GM18868 (cell line): ENCODE data around the gene LIPT2.
"Not testable (repeated sequence)": the region's sequence is repeated elsewhere in the genome, so short reads cannot be mapped to it uniquely, and the experiment has no call there.

Experiments
- ATAC-seq: cut with Tn5 transposase; IDR thresholded peaks from one replicate; pipeline ENCODE4 v1.9.1; 2021; ENCODE audit warnings: mild to moderate bottlenecking, moderate library complexity; ENCODE audit not compliant: unreplicated experiment

LIPT2 gene

DNA sequence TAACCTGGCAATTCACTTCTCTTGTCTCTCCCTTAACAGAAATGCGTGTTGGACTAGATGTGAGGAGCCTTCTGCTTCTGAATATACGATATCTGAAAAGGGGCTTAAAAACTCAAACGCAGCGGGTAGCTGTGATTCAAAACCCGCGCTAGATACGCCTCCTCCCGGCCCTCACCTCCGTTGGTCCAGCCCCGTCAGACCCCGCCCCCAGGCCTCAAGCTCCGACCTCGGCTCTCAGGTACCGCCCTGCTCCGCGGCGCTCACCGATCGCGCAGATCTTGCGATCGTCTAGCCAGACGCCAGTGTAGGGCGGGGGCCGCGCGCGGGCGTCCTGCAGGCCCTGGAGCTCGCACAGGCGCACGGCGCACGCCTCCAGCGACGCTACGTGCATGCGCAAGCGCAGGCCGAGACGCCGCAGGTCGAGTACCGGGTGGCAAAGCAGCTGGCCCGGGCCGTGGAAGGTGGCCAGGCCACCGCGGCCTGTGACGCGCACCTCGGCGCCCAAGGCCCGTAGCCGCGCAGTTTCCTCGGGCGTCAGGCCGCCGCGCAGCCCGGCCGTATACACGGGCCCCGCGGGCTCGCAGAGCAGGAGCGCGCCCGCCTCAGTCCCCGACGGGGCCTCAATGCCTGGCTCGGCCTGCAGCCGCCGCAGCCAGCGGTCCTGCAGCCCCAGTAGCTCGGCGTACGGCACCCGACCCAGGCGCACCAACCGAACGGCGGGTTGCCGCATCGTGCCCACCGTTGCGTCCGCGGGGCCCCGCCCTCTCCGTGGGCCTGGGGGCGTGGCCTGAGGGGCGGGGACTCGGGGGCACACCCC is at the start of gene LIPT2:
LIPT2 (minus strand) TSS at position 751 of the 817 bp plus-strand sequence; CDS start at position 730, 21 bp downstream.
- peak; percentile 97 for ATAC-seq

DNA sequence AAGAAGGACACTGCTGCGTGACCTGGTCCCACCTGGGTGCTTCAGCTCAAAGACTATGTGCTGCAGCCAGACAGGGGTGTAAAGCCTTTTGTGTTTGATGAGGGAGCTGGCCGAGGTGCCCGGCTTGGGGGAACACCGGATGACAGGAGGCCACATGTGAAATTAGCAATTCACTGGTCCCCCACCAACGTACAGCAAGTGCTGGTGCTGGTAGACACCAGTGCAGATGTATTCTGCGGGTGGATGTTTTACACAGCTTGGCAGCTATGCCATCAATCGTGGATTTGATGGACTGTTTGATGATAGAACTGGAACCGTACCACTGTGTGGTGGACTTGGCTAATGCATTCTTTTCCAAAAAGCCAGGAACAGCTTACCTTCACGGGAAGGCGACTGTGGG is 47.9 kb upstream of the LIPT2 start:
- no peak for ATAC-seq

DNA sequence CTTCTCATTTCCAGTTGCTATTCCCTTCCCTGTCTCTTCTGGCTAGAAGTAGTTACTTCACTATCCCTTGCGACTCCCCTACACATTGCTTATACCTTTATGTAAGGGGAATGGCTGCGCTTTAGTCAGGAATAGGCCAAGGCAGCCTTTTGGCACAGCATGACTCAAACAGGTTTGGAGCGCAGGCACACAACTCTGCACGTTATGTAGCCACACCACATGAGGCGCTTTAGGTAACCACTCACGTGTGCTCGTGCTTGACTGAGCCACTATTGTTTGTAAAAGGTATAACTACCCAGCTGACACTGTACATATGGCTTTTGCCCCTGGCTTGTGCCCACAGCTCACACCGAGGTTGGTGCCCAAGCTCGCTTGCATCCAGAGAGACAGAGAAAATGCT is 46.7 kb upstream of the LIPT2 start:
- no peak for ATAC-seq

DNA sequence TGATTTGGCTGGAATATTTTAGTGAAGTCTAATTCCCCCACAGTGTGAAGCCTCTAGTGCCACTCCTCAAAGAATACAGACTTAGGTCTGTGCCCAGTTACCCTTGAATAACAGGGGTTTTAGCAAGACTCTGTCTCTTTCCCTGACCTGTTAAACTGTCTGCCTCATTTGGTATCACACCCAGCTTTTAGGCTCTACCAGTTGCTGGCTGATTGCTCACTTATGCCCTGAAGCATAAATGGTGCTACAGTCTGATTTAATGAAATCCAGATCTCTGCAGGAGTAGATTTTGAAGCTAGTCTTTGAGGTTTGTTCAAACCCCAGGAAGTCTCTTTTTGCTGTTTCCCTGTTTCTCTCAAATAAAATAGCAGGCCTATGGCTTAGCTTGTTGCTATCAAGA is 45.2 kb upstream of the LIPT2 start:
- ATAC-seq: no peak

DNA sequence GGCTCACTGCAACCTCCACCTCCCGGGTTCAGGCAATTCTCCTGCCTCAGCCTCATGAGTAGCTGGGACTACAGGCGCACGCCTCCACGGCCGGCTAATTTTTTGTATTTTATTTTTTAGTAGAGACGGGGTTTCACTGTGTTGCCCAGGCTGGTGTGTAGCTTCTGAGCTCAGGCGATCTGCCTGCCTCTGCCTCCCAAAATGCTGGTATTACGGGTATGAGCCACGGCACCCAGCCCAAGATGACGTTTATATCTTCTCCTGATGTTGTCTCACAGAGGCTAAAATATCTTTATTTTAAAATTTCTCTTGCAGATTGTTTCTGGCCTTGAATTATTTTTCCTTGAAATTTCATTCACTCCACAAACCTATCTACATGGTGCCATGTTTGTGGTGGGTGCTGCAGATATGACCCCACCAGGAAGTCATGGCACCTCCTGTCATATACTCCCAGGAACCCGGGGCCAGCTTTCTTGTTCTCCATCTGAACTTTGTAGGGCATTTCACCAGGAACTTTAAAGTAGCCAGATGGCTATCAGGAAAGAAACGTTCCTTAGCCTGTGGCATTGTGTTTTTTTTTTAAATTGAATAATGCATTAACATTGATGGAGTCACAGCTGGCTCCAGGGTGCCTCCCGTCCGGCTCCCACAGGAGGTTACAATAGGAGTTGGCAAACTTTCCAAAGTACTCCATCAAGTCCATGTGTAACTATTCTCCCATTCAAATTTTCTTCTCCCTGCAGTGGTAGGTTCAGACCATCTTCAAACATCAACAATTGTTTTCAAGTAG is 42.0 kb upstream of the LIPT2 start:
- no peak for ATAC-seq

DNA sequence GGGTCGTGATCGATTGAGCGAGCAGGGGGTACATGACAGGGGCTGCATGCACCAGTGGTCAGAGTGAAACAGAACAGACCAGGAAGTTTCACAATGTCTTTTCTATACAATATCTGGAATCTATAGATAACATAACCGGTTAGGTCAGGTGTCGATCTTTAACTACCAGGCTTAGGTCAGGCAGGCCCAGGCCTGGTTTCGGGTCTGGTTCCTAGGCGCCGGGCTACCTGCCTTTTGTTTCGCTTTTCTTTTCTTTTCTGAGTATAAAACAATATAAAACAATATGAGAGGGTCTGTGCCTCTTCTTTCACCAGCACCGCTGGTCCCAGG is 41.4 kb upstream of the LIPT2 start:
- ATAC-seq: not testable (repeated sequence)

DNA sequence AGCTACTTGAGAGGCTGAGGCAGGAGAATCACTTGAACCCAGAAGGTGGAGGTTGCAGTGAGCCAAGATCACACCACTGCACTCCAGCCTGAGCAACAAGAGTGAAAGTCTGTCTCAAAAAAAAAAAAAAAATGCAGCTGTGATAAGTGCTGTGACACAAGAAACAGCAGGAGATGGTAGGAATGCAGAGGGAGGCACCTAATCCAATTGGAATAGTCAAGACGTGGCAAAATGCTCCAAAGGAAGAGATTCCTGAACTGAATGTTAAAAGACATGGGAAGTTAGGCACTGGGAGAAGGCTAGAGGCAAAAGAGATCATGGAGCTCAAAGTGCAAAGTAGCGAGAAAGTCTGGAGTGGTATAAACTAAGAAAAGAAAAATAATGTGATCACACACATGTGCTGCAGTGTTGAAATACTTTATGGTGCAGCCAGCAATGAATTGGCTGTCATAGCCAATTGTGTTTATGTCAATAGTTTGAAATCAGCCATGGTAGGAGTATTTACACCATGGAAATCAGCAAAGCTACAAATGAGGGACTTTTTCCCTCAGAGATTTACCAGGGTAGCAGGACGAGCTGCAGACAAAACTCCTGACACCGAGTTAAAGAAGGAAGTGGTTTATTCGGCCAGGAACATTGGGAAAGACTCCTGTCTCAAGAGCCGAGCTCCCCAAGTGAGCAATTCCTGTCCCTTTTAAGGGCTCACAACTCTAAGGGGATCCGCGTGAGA is 40.9 kb upstream of the LIPT2 start:
- ATAC-seq: no peak

DNA sequence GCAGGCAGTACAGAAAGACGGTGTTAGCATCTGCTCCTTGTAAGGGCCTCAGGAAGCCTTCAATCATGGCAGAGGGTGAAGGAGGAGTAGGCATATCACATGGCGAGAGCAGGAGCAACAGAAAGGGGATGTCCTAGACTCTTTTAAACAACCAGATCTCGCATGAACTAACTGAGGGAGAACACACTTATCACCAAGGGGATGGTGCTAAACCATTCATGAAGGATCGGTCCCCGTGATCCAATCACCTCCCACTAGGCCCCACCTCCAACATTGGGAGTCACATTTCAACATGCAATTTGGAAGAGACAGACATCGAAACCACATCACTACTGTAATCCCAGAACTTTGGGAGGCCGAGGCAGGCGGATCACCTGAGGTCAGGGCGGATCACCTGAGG is 39.9 kb upstream of the LIPT2 start:
- ATAC-seq: no peak

DNA sequence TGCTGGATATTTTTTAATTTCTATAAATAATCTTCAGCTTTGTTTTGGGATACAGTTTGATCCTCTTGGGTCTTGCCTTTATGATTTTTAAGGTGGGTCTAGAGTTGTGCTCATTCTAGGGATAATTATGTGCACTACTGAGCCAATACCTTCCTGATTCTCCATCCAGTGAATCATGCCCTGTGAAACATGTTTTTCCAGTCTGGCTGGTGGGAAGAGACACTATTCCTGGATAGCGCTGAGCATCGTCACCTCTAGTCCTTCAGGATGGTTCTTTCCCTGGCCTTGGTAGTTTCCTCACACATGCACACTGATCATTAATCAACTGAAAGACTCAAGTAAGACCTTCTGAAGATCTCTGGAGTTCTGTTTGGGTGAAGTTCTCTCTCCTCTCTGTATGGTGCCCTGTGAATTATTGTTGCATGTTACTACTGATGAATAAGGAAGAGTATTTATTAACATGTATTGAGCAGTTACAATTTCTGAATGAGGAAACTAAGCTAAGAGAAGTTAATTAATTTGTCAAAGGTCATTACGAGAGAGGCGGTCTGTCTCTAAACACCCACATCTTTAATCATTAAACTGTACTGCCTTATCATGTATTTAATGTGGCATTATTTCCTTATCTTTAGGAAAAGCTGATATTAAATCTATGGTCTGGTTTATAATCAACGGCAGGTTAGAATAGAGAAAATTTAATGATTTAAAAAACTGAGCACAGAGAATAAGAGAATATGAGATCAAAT is 39.1 kb upstream of the LIPT2 start:
- ATAC-seq: no peak

DNA sequence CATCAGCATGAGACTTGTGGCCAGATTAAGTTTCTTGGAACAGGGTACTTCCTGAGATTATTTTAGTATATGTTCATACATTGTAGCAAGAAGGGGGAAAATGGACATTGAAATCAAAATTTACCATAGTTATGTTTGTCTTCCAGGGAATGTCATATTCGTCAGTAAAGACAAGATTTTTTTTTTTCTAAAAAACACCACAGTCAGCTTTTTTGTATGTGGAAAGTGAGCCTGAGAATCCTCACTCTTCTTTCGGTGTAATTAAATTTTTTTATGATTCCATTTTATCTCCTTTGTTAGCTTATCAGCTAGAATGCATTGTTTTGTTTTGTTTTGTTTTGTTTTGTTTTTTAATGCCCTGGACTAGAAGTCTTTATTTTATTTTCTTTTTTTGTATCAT is 31.5 kb upstream of the LIPT2 start:
- ATAC-seq: no peak

DNA sequence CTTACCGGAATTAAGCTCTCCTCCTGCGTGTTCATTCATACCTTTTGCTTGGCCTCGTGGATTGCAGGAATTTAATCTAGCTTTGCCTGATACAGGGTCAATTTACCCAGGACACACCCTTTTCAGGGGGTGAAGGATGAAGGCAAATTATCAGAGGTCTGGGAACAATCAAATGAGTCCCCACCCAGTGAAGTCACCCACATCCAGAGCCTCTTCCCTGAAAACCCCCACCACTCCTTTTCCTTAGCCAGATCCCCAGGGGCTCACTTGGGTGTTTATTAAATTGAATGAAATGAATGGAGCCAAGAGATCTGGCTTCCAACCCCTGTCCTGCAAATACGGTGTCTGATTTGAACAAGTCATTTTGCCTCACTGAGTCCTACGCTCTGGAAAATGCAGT is 31.0 kb upstream of the LIPT2 start:
- no peak for ATAC-seq

DNA sequence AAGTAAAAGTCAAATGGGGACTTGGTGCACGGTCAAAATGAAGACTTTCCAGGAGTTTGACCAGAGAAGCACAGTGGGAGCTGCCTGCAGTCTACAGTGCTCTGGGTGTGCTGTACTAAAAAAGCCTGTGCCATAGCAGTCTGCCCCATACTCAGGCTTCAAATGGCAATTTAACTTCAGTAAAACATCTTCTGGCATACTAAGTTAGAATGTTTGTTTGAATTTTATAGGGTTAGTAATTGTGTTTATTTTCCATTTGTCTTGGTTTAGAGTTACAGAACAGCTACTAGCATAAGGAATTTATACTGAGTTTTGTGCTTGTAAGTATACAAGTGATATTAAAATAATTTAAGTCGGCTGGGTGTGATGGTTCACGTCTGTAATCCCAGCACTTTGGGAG is 29.3 kb upstream of the LIPT2 start:
- ATAC-seq: no peak

DNA sequence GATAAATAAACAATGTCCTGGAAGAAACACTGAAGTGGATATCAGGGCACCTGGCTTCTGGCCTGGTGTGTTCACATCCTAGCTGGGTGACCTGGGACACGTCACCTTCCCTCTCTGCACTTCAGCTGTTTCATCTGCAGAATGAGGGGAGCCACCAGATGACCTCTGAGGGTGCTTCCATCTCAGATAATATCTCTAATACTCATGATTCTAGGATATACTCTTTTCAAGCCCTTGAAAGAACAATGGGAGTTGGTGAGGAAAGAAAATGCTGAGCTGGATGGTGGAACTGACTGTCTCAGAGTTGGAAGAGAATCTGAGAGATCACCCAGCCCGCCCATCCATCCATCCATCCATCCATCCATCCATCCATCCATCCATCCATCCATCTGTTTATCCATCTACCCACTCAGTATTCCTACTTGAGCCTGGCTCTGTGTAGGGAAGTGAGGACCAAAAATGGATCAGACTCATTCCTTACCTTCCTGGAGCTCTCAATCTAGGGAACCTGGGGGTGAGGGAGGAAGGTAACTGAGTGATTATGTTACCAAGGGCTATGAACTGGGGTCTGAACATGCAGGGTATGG is 28.2 kb upstream of the LIPT2 start:
- ATAC-seq: no peak

DNA sequence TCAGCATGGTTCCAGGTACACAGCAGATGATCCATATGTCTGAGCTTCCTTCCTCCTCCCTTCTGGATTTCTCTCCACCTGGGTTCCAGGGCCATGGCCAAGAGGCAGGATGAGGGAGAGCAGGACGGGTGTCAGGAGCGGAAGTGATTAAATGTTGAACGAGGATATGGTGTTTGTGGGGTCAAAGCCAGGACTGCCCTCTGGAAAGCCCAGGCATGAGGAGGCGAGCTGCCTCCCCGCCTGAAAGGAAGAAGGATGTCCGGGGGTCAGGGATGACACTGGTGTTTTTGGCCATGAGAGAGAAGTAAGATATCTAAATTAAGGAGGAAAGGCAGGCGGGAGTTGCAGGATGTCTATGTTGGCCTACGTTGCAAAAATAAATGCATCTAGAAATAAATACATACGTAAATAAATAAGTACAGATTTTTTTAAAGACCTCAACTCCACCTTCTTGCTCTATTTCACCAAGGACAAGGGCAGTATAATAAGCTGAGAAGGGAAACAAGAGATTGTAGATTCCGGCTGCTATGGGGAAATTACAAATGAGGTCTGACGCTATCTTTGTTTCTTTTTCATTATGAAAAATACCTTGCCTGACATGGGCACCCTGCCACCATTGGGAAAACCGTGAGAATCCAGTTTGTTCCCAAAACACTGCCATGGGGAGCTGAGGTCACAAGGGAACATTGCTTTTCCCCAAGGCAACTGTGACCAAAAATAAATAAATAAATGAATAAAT is 27.6 kb upstream of the LIPT2 start:
- no peak for ATAC-seq

DNA sequence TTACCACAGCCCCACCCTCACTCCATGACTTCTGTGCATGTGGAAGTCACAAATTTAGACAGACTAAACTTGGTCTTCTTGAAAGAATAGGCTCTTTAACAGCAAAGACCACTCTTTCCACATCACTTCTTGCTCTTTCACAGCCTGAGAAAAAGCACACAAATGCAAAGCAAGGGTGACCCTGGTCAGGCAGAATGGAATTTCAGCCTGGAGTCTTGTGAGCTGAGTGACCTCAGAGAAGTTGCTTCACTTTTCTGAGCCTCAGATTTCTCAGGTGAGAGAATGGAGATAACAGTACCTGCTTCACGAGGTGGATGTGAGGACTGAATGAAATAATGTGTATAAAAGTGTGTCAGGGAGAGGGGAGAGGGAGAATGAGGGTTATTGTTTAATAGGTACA is 26.8 kb upstream of the LIPT2 start:
- ATAC-seq: no peak

DNA sequence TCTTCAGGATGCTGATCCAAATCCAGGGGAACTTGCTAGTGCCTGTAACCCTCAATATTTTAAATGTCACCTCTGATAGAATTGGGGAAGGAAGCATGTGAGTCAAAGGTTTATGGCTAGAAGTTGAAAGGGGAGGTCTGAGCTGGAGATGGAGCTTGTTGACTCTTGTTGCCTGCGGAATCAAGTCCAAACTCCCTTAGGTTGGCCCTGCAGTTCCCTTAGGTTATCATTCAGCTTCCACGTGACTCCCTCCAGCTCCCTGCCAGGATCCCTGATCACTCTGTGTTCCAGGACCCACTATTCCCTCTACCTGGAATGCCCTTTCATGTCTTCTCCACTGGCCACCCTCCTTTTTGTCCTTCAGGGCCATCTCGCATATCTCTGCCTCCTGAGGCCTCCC is 26.2 kb upstream of the LIPT2 start:
- ATAC-seq: no peak

DNA sequence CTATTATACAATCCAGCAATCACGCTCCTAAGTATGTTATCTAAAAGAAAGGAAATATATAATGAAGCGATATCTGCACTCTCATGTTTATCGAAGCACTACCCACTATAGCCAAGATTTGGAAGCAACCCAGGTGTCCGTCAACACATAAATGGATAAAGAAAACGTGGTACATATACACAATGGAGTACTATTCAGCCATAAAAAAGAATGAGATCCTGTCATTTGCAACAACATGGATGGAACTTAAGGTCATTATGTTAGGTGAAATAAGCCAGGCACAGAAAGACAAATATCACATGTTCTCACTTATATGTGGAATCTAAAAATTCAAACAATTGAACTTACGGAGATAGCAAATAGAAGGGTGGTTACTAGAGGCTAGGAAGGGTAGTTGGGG is 24.1 kb upstream of the LIPT2 start:
- not testable (repeated sequence) for ATAC-seq

DNA sequence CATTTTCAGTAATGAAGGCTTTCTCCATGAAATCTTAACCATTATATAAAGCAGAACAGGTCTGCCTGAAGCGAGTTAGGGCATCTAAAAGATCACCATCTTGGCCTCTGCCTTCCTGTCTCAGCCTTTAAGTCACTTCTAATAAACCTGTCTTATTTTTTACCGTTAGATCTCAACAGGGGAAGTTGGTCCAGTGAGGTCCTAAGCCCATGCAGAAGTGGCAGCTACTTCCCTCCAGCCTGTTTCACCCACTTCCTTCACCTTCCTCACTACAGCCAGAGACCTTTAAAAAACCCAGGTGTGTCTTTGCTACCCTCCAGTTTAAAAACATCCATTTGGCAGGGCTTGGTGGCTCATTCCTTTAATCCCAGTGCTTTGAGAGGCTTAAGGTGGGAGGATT is 14.1 kb upstream of the LIPT2 start:
- no peak for ATAC-seq

DNA sequence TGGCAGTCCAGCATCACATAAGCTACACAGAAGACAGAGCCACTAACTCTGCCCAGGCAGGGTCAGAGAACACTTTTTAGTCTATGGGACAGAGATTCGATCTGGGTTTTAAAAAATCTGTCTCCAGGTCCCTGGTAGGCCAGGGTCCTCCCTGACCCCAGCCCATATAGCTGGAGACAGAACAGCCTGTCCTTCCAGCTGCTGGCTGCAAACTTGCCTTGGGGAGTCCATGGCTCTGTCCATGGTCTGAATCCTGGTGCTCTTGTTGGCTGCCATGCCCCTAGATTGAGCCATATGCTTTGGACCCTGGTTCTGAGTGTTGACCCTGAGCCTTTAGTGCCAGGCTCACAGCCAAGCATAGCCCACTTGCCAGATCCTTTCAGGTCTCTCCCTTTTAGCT is 13.3 kb upstream of the LIPT2 start:
- no peak for ATAC-seq

DNA sequence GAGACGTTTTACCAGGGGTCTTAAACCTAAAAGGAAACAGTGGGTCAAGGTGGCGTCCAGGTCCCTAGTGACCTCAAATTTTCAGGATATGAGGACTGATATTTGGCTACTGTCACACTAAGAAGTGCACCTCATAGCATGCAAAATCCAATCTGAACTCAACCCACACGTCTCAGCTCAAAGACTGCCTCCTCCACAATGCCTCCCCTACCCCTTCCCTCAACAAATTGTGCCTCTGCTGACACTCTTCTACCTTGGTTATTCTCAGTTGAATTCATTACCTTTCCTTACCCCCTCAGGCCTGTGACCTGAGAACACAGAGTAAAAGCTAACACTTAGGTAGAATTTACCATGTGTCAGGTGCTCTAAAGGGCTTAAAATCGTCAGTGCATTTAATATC is 12.4 kb upstream of the LIPT2 start:
- ATAC-seq: no peak
